GM15510 (cell line): ENCODE measurements around the gene PTPRR.

Source experiments
- POLR2A ChIP-seq: IDR thresholded peaks from 3 replicates; pipeline ENCODE4 v1.6.1; 2011; ENCODE audit warnings: borderline replicate concordance; ENCODE audit not compliant: insufficient read length; ENCODE audit errors: extremely low read depth

PTPRR gene

DNA sequence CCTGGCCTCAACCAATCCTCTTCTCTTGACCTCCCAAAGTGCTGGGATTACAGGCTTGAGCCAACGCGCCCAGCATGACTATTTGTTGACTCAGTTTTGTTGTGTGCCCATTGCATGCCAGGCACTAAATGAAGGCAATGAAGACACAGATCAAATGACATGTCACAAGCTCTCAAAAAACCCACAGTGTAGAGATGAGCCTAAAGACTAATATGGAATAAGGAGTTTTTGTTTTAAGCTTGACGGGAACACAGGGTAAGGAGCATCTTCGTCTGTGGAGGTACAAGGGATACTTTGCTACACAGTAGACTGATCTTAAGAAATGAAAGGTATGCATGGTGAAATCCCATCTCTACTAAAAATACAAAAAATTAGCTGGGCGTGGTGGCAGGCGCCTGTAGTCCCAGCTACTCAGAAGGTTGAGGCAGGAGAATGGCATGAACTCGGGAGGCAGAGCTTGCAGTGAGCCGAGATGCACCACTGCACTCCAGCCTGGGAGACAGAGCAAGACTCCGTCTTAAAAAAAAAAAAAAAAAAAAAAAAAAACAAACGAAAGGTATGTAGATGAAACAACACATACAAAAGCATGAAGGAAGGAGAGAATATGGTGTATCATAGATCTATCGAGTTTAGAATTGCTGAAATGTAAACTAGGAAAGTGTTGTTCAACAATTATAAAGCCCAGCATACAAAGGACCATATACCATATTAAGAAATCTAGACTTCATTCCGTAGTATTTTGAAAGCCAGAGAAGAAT lies 161.2 kb downstream of the PTPRR start:
- TF ChIP-seq POLR2A: no peak

DNA sequence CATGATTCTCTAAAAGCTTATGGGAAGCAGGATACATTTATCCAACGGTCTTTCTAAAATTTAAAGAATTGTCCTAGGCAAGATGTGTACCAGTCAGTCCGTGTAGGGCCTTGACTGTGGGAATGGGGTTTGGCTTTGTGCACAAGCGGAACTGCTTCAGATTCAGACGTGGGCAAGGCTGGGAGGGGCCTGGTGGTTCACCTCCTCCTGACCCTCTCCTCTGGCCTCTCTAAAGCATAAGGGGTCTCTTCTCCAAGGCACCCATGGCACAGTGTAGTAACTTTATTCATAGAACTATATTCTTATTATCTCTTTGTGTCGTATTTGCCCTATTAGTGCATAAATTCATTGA lies 162.1 kb downstream of the PTPRR start:
- TF ChIP-seq POLR2A: no peak

DNA sequence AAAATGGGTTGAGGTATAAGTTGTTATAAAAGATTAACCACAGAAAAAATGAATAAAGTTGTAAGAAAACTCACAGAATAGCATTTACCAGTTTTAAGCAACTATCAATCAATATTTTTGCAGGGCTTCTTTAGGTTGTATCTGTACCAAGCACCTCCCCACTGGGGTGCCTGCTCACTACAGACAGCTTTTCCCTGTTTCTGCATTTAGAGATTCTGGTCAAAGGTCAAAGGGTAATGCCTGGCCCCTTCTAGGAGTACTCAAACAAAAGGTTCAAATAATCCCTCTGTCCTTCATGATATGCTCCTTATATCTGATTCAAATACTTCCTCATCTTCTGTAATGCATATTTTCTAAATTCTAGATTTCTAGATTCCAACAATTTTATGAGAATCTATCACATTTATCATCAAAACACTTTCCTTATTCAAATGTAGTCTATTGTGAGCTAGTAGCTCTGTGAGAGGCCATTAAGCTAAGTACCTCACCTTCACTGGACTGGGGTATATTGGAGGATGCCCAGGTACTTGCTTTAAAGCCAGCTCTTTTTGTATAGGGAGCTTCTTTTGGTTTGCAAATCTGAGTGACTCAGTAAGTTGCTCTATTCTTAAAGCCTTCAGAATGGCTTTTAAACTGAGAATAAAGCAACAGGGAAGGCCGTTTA lies 162.6 kb downstream of the PTPRR start:
- TF ChIP-seq POLR2A: no peak

GRCh38 chr12:70756791-70757190 lies 163.7 kb downstream of the PTPRR start:
- no peak for TF ChIP-seq POLR2A

DNA sequence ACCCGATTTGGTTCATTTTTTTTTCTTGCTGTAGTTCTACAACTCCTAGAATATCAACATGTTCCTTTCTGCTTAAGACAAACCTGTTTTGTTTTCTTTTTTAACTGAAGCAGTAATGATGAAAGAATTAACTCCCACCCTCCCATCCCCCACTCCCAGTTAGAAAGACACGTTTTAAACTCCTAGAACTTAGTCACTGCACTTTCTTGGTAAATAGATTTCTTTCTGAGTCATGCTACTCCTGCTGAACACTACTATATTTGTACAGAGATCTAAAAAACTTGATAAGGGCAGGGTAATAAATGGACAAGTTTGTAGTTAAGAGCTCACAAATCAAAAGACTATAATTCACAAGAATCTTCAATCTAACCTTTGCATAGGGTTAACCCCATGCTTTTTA lies 164.4 kb downstream of the PTPRR start:
- TF ChIP-seq POLR2A: no peak

DNA sequence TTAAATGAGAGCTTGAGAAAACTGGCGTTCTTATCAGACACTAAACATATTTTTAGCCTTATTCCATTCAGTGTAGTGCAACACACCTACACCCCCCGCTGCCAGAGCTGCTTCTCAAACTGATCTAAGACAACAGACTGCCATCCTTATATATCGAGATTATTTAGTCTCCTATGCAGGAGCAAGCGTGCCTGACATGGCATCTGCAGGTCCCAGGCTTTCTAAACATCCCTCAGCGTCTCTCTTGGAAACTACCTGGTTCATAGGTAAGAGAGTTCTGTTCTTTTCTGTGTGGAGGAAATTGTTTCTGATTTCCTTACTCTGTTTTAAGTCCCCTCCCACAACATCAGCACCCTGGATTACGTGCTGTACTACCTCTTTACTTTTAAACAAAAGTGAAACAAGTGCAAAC lies 166.2 kb downstream of the PTPRR start:
- no peak for TF ChIP-seq POLR2A

GRCh38 chr12:70752327-70752726 lies 168.2 kb downstream of the PTPRR start:
- TF ChIP-seq POLR2A: no peak

DNA sequence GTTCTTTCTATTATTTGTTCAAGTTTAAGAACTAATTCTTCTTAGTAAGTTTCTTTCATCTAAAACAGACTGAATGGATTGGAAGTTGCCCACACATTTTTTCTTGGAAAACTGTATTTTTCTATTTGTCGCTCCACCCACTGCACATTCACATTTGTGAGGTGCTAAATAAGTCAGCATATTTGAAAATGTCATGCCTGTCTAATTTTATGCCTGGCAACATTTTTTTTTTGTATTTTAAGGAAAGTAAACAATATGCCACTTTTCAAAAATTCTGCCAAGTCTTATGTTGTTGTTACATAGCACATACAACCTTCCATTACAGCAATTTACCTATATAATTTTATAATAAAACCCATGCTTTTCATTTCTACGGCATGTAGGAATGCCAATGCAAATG lies 170.6 kb downstream of the PTPRR start:
- TF ChIP-seq POLR2A: no peak

DNA sequence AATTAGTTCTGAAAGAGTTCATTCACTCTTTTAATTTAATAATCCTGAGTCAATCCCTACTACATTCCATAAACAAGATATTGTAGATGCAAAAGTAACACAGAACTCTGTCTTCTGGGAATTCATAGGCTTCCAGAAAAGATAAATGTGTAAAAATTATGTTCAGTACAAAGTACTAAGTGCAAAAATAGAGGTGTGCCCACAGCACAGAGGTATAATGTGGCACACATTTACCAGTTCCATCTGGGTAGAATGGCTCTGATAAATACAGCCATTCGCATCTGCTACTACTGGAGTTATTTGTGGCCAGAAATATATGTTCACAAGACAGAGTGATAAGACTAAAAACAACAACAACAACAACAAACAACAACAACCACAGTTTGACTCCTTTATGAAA lies 171.7 kb downstream of the PTPRR start:
- TF ChIP-seq POLR2A: no peak

GRCh38 chr12:70747445-70748260 lies 172.9 kb downstream of the PTPRR start:
- TF ChIP-seq POLR2A: no peak

GRCh38 chr12:70745048-70745447 lies 175.5 kb downstream of the PTPRR start:
- TF ChIP-seq POLR2A: no peak

GRCh38 chr12:70744178-70744577 lies 176.4 kb downstream of the PTPRR start:
- no peak for TF ChIP-seq POLR2A

DNA sequence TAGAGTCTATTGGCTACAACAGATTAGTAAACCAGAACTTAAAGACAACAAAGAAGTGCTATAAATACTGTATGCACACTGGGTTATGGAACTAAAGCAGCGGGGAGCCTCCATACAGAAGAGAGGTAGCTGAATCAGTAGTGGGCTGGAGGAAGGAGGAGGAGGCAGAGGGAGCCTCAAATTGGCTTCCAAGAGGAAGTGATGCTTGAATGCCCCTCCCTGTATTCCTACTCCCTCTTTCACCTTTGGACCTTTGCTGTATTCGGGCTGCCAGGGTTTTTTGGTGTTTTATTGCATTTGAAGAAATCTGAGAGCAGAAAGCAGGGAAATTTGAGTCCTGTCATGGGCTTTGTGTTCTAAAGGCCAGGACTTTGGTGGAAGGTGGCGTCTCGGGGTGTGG lies 179.3 kb downstream of the PTPRR start:
- no peak for TF ChIP-seq POLR2A

- no peak for TF ChIP-seq POLR2A
Measured at GRCh38 chr12:70739756-70740155, 180.8 kb downstream of the PTPRR start.

DNA sequence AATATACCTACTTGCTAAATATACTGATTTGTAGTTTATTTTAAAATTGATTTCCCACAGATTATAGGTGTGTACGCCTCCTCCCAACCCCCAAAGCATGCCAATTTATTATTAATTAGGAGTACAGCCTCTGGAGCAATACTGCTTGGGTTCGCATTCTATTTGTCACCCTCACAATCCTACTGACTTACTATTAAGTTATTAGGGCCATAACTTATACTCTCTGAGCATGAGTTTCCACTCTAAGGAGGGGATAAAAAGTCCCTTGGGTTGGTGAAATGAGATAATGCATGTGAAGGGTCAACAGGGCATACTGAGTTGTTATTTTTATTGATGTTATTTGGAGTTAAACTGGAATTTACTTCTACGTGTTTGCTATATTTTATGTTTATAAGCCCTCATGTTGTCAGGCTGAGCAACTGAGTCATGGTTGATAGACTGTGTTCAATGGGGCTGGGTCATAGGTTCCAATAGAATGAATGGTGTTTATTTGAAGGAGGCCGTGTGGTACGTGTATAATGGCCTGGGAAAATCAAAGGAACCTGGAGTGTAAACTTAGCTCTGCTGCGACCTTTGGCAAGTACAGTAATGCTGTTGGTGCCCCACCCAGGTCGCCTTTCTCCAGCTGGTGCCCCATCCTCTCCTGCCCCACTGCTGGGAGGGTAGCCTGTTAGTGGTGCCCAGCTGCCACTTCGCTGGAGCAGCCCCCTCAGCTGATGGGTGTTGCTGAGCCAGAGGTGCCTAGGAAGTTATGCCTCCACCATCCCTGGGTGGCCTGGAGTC lies 184.0 kb downstream of the PTPRR start:
- TF ChIP-seq POLR2A: no peak

GRCh38 chr12:70733385-70733784 lies 187.2 kb downstream of the PTPRR start:
- TF ChIP-seq POLR2A: no peak

GRCh38 chr12:70732287-70732686 lies 188.3 kb downstream of the PTPRR start:
- no peak for TF ChIP-seq POLR2A
